ENCODE data around the gene WBP4. TPM values are rescaled to one million over a fixed set of nuclear protein-coding genes. Genes with fewer than 3 reads are reported as not detected.

Gene WBP4
- total RNA-seq: 10 to 100 TPM in 2 of 6 donors, 1 to 10 TPM in 4; 7.0 to 18.3 (median 8.9) TPM

DNA sequence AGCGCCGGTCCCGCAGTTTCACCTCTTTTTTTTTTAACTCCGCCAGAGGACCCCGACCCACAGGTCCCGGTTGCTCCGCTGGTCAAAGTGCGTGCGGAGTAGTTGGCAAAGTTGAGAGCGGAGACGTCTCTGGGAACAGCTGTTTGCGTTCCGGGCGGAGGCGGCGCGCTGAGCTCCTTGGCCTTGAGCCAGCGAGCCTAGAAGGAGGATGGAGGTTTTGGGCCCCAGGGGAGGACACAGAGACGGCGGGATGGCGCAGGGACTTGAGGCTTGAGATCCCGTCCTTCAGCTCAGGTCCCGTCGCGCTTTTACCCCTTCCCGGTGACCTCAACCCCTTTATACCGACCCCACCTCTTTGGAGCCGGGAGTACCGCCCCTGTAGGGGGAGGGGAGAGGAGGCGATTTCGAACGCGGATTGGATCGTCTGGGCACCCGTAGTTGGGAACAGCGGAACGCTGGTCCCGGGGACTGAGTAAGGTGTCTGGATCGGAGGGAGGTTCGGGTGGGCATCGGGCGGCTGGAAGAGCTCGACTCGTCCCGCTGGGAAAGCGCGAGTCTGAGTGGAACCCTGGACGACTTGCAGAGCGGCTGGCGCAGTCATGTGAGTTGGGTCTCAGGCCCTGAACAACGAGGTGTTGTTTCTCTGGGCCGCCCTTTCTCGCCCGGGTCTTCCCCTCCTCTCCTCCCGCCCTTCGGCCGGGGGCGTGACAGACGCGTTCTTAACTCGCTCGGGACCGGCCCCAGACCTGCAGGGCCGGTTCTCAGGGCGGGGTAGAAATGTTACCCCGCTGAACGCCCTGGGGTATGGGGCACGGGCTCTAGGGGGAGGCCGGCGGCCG lies at the start of gene WBP4:
TSS of gene WBP4 (plus strand) at position 435 of the 839 bp plus-strand sequence. CDS start at position 600, 165 bp downstream.
- H3K36me3 ChIP-seq: peaks cover 0 to 9% (median 0%) of the 10 kb centered on the region in 4 donors
- H3K9me3 ChIP-seq: no peaks in the 10 kb centered on the region
- TF ChIP-seq EP300 (IDR thresholded peaks at IDR 0.05) (peak in 2 of 4 donors; percentile 33 to 34), POLR2AphosphoS5 (IDR thresholded peaks at IDR 0.05) (peak; percentile 86 to 97), POLR2A (IDR thresholded peaks at IDR 0.05) (peak in 3 of 4 donors; percentile 71 to 84 (median 71)), CTCF (IDR thresholded peaks at IDR 0.05) (peak in 2 of 6 experiments; percentile 10 to 19)
- no peaks in the 10 kb centered on the region for H3K27me3 ChIP-seq
- peaks cover 44 to 54% (median 48%) of the 10 kb centered on the region in 4 donors for H3K4me1 ChIP-seq
- WGBS, 2 donors: 1% methylated on average over 31 to 65 of the region's 71 CpGs
- peak; percentile 88 to 96 for ATAC-seq (ENCODE audit: low FRiP score in 2 of 2)
- DNase-seq: peak; percentile 95
- H3K4me3 ChIP-seq: peak within 1 kb of the TSS; percentile 65 to 91 (median 75)
- H3K27ac ChIP-seq: peak within 1 kb of the TSS; percentile 89 to 99 (median 96)

DNA sequence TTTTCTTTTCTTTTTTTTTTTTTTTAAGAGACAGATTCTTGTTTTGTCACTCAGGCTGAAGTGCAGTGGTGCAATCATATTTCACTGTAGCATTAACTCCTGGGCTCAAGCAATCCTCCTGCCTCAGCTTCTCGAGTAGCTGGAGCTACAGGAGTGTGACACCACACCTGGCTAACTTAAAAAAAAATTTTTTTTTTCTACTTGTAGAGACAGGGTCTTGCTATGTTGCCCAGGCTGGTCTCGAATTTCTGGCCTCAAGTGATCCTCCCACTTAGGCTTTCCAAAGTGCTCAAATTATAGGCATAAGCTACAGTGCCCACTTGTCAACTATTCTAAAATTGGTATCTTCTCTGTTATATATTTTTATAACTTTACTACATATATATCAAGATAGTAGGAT lies 48.8 kb upstream of the WBP4 start:
- Histone ChIP-seq H3K4me3 (no peak overlapping the region), H3K27ac (no peak overlapping the region), H3K27me3 (no peaks in the 10 kb centered on the region), H3K4me1 (peaks cover 28 to 44% (median 36%) of the 10 kb centered on the region in 4 donors), H3K36me3 (no peaks in the 10 kb centered on the region), H3K9me3 (no peaks in the 10 kb centered on the region)
- no peak for ATAC-seq (ENCODE audit: low FRiP score in 2 of 2)
- no peak for DNase-seq
- 63 to 86% methylated on average over 2 of the region's 2 CpGs for WGBS, 2 donors
- TF ChIP-seq POLR2A (IDR thresholded peaks at IDR 0.05): no peak
- TF ChIP-seq EP300 (IDR thresholded peaks at IDR 0.05): no peak

- H3K27ac ChIP-seq: no peak overlapping the region
- H3K4me3 ChIP-seq: no peak overlapping the region
- no peaks in the 10 kb centered on the region for H3K9me3 ChIP-seq
- H3K4me1 ChIP-seq: peaks cover 16 to 33% (median 25%) of the 10 kb centered on the region in 4 donors
- no peaks in the 10 kb centered on the region for H3K27me3 ChIP-seq
- WGBS, 2 donors: 67 to 71% methylated on average over 2 of the region's 2 CpGs
- ATAC-seq (ENCODE audit: low FRiP score in 2 of 2) (no peak), DNase-seq (no peak)
- TF ChIP-seq CTCF (IDR thresholded peaks at IDR 0.05): no peak
- TF ChIP-seq POLR2AphosphoS5 (IDR thresholded peaks at IDR 0.05): no peak
- no peaks in the 10 kb centered on the region for H3K36me3 ChIP-seq
Measured at GRCh38 chr13:41013835-41014234, 47.5 kb upstream of the WBP4 start.

GRCh38 chr13:41015920-41016319 lies 45.4 kb upstream of the WBP4 start:
- TF ChIP-seq EP300 (IDR thresholded peaks at IDR 0.05) (no peak), POLR2AphosphoS5 (IDR thresholded peaks at IDR 0.05) (no peak), CTCF (IDR thresholded peaks at IDR 0.05) (no peak), POLR2A (IDR thresholded peaks at IDR 0.05) (no peak)
- peak overlapping the region in 1 of 4 donors; percentile 24 for H3K4me3 ChIP-seq

GRCh38 chr13:41017159-41017558 lies 44.1 kb upstream of the WBP4 start:
- DNase-seq: peak in 1 of 2 donors; percentile 79
- H3K36me3 ChIP-seq: no peaks in the 10 kb centered on the region
- peak overlapping the region in 3 of 4 donors; percentile 30 to 43 (median 39) for H3K4me3 ChIP-seq
- WGBS, 2 donors: 19 to 41% methylated on average over 2 of the region's 2 CpGs
- no peaks in the 10 kb centered on the region for H3K9me3 ChIP-seq
- no peaks in the 10 kb centered on the region for H3K27me3 ChIP-seq
- peaks cover 23 to 31% (median 26%) of the 10 kb centered on the region in 4 donors for H3K4me1 ChIP-seq
- H3K27ac ChIP-seq: peak overlapping the region; percentile 84 to 91 (median 86)
- ATAC-seq (ENCODE audit: low FRiP score in 2 of 2): peak in 1 of 2 donors; percentile 48
- TF ChIP-seq CTCF (IDR thresholded peaks at IDR 0.05) (no peak), POLR2A (IDR thresholded peaks at IDR 0.05) (peak in 1 of 4 donors; percentile 58)

More at GRCh38 chr13:41015920-41016319, 45.4 kb upstream of the WBP4 start:
- H3K4me1 ChIP-seq: peaks cover 29 to 36% (median 31%) of the 10 kb centered on the region in 4 donors
- no peaks in the 10 kb centered on the region for H3K27me3 ChIP-seq
- WGBS, 2 donors: 70 to 80% methylated on average over 6 of the region's 6 CpGs
- DNase-seq (no peak), ATAC-seq (ENCODE audit: low FRiP score in 2 of 2) (no peak)
- H3K9me3 ChIP-seq: no peaks in the 10 kb centered on the region
- H3K36me3 ChIP-seq: no peaks in the 10 kb centered on the region
- H3K27ac ChIP-seq: peak overlapping the region in 2 of 4 donors; percentile 20 to 55
